OCI-LY1 (cell line): Measurements from ENCODE around the gene SEC61B.

Source experiments
- H2AFZ ChIP-seq: fragments of 200-600 bp; sonication (generic), shearing (Covaris generic); 2 replicates; pipeline ENCODE4 v1.6.0; 2014; ENCODE audit warnings: antibody characterized with exemption, mild to moderate bottlenecking, low read length
- H3F3A ChIP-seq: fragments of 200-600 bp; sonication (generic), shearing (Covaris generic); 2 replicates; pipeline ENCODE4 v1.6.0; 2014; ENCODE audit warnings: mild to moderate bottlenecking, antibody characterized with exemption, low read length, moderate library complexity; ENCODE audit not compliant: insufficient read depth
- H3K27ac ChIP-seq: fragments of 200-600 bp; sonication (generic); 2 replicates; pipeline ENCODE4 v1.5.1; 2014; ENCODE audit warnings: low read length, mixed run types, mild to moderate bottlenecking, low read depth; ENCODE audit not compliant: poor library complexity, severe bottlenecking
- H3K27me3 ChIP-seq: fragments of 200-600 bp; sonication (generic); 2 replicates; pipeline ENCODE4 v1.6.0; 2014; ENCODE audit warnings: antibody characterized with exemption, mild to moderate bottlenecking, low read length, moderate library complexity; ENCODE audit not compliant: insufficient read depth
- H3K36me3 ChIP-seq: fragments of 200-600 bp; sonication (generic); 2 replicates; pipeline ENCODE4 v1.6.1; 2014; ENCODE audit warnings: mild to moderate bottlenecking, antibody characterized with exemption, low read length, moderate library complexity, mixed read lengths; ENCODE audit not compliant: insufficient read depth
- H3K4me1 ChIP-seq: fragments of 200-600 bp; sonication (generic); 2 replicates; pipeline ENCODE4 v1.5.1; 2014; ENCODE audit warnings: mild to moderate bottlenecking, low read length, moderate library complexity; ENCODE audit not compliant: insufficient read depth, severe bottlenecking
- H3K4me2 ChIP-seq: fragments of 200-600 bp; sonication (generic), shearing (Covaris generic); 2 replicates; pipeline ENCODE4 v1.6.1; 2014; ENCODE audit warnings: low read length
- H3K4me3 ChIP-seq: fragments of 200-600 bp; sonication (generic); 2 replicates; pipeline ENCODE4 v1.5.1; 2014; ENCODE audit warnings: low read length, low read depth, mild to moderate bottlenecking, mixed read lengths; ENCODE audit not compliant: poor library complexity, severe bottlenecking
- H3K79me2 ChIP-seq: fragments of 200-600 bp; shearing (Covaris generic); 2 replicates; pipeline ENCODE4 v1.6.1; 2016; ENCODE audit warnings: mixed run types, low read length, mixed read lengths; ENCODE audit not compliant: insufficient read depth
- H3K9ac ChIP-seq: fragments of 200-600 bp; sonication (generic), shearing (Covaris generic); 2 replicates; pipeline ENCODE4 v1.6.1; 2014; ENCODE audit warnings: mild to moderate bottlenecking, low read length, mixed read lengths
- H3K9me2 ChIP-seq: fragments of 200-600 bp; sonication (generic), shearing (Covaris generic); 2 replicates; pipeline ENCODE4 v1.6.1; 2014; ENCODE audit warnings: low read depth, mild to moderate bottlenecking, low read length, mixed read lengths
- H3K9me3 ChIP-seq: fragments of 200-600 bp; shearing (Covaris generic); 2 replicates; pipeline ENCODE4 v1.6.1; 2014; ENCODE audit warnings: low read length, mixed read lengths
- H4K20me1 ChIP-seq: fragments of 200-600 bp; sonication (generic), shearing (Covaris generic); 2 replicates; pipeline ENCODE4 v1.6.0; 2016; ENCODE audit warnings: mild to moderate bottlenecking, low read length; ENCODE audit not compliant: insufficient read depth
- CTCF ChIP-seq: fragments of 200-600 bp; sonication (generic), shearing (Covaris generic); IDR thresholded peaks from 2 replicates; pipeline ENCODE4 v1.5.1; 2017; ENCODE audit warnings: mild to moderate bottlenecking, antibody characterized with exemption, low read length, moderate library complexity, mixed read lengths
- EZH2 ChIP-seq: fragments of 200-600 bp; sonication (generic), shearing (Covaris generic); IDR thresholded peaks from 2 replicates; pipeline ENCODE4 v1.8.0; 2017; ENCODE audit warnings: borderline replicate concordance, mixed run types, mild to moderate bottlenecking, antibody characterized with exemption, low read length, moderate library complexity, mixed read lengths

The SEC61B gene

GRCh38 chr9:99182356-99182755, 39.7 kb upstream of the SEC61B start:
- Histone ChIP-seq H3K4me2 (no peak overlapping the region), H2AFZ (no peak overlapping the region), H3K9ac (no peak overlapping the region), H3K27ac (no peak overlapping the region), H3F3A (no peaks in the 10 kb centered on the region), H3K36me3 (no peaks in the 10 kb centered on the region), H4K20me1 (no peaks in the 10 kb centered on the region), H3K9me2 (no peaks in the 10 kb centered on the region), H3K4me3 (no peak overlapping the region), H3K27me3 (no peaks in the 10 kb centered on the region), H3K9me3 (no peaks in the 10 kb centered on the region), H3K4me1 (peaks cover 28% of the 10 kb centered on the region), H3K79me2 (no peaks in the 10 kb centered on the region)
- TF ChIP-seq CTCF (no peak), EZH2 (no peak)

- H3K4me2 ChIP-seq = no peak overlapping the region
Measured at GRCh38 chr9:99183616-99184015, 38.5 kb upstream of the SEC61B start.

GRCh38 chr9:99184110-99184474, 38.0 kb upstream of the SEC61B start:
- Histone ChIP-seq H3K4me2 (no peak overlapping the region), H3K9ac (no peak overlapping the region)

More at GRCh38 chr9:99183616-99184015, 38.5 kb upstream of the SEC61B start:
- H3K4me3 ChIP-seq = no peak overlapping the region
- H4K20me1 ChIP-seq = no peaks in the 10 kb centered on the region
- H3K27me3 ChIP-seq = no peaks in the 10 kb centered on the region
- H3K9ac ChIP-seq = no peak overlapping the region
- H3K4me1 ChIP-seq = peaks cover 28% of the 10 kb centered on the region
- H3K36me3 ChIP-seq = no peaks in the 10 kb centered on the region
- H3K27ac ChIP-seq = no peak overlapping the region
- H2AFZ ChIP-seq = no peak overlapping the region
- no peaks in the 10 kb centered on the region for H3F3A ChIP-seq
- no peak for TF ChIP-seq CTCF
- TF ChIP-seq EZH2 = no peak
- H3K9me3 ChIP-seq = no peaks in the 10 kb centered on the region
- H3K79me2 ChIP-seq = no peaks in the 10 kb centered on the region
- H3K9me2 ChIP-seq = no peaks in the 10 kb centered on the region

More at GRCh38 chr9:99184110-99184474, 38.0 kb upstream of the SEC61B start:
- Histone ChIP-seq H3K4me1 (peaks cover 28% of the 10 kb centered on the region), H2AFZ (no peak overlapping the region), H4K20me1 (no peaks in the 10 kb centered on the region), H3K79me2 (no peaks in the 10 kb centered on the region), H3K36me3 (no peaks in the 10 kb centered on the region), H3K4me3 (no peak overlapping the region), H3K9me3 (no peaks in the 10 kb centered on the region), H3K27ac (no peak overlapping the region), H3K27me3 (no peaks in the 10 kb centered on the region), H3K9me2 (no peaks in the 10 kb centered on the region), H3F3A (no peaks in the 10 kb centered on the region)
- TF ChIP-seq EZH2 (no peak), CTCF (no peak)
